Activated CD4-positive, alpha-beta memory T cell treated with anti-CD3 and anti-CD28 coated beads for 36 hours (primary cell): ENCODE measurements around the gene PLA2R1. TPM values are rescaled to one million over a fixed set of nuclear protein-coding genes. Genes with fewer than 3 reads are reported as not detected.
"Not testable (repeated sequence)": the region's sequence is repeated elsewhere in the genome, so short reads cannot be mapped to it uniquely, and the experiment has no call there.

Source experiments
- CTCF ChIA-PET: fragments of 350-600 bp; sonication (Branson Sonifier 250); formaldehyde crosslinking; loops from one replicate; lab custom pipeline; 2021; ENCODE audit warnings: antibody characterized with exemption, inconsistent platforms; lab: Charles Lee
- POLR2A ChIA-PET: fragments of 350-600 bp; sonication (Branson Sonifier 250); formaldehyde crosslinking; loops from one replicate; lab custom pipeline; 2021; ENCODE audit warnings: antibody characterized with exemption; lab: Charles Lee
- DNase-seq: peaks from one replicate; pipeline ENCODE4 v3.0.0-alpha.2; 2020
- H3K27ac Mint-ChIP-seq: one replicate; pipeline ENCODE4 v1.8.0; 2021; ENCODE audit warnings: mixed read lengths
- H3K27me3 Mint-ChIP-seq: one replicate; pipeline ENCODE4 v1.8.0; 2021; ENCODE audit warnings: mixed read lengths
- H3K36me3 Mint-ChIP-seq: one replicate; pipeline ENCODE4 v1.8.0; 2021; ENCODE audit warnings: mixed read lengths
- H3K4me1 Mint-ChIP-seq: one replicate; pipeline ENCODE4 v1.8.0; 2021; ENCODE audit warnings: low read depth, mixed read lengths
- H3K4me3 Mint-ChIP-seq: one replicate; pipeline ENCODE4 v1.8.0; 2021; ENCODE audit warnings: mild to moderate bottlenecking, mixed read lengths
- H3K9me3 Mint-ChIP-seq: one replicate; pipeline ENCODE4 v1.8.0; 2021; ENCODE audit warnings: mixed read lengths
- intact Hi-C: fragments of 100-400 bp; cut with micrococcal nuclease; formaldehyde crosslinking; loops from one replicate; pipeline ENCODE4 v1.15.1; 2023
- total RNA-seq, 2 experiments: library from RNA; stranded (reverse); gene quantifications; one replicate each; pipeline ENCODE4 v1.2.3, GENCODE V29; 2021

The PLA2R1 gene
- total RNA-seq, 2 experiments from 2014 or later, result not detected

DNA sequence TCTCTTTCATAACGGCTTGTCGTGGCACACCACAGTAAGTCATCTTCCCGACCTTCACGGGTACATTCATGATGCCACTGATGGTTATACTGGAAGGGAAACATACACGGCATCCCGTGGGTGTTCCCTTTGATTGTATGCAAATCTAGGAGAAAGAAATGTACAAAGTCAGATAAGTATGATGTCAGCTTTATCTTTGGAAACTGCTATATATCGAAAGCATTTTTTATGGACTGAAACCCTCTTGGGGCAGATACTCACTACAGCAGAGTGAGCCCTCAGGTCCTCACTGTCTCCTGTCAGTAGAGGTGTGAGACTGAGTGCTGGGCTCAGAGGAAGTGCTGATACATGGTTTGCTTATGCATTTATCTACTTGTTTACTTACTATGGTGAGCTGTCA, 20.4 kb downstream of the PLA2R1 start:
- CTCF ChIA-PET, result interaction anchor here (0.9 kb wide), 1 partner anchor 19 kb away, joined by 3 read pairs; no protein-coding TSS in a partner anchor

DNA sequence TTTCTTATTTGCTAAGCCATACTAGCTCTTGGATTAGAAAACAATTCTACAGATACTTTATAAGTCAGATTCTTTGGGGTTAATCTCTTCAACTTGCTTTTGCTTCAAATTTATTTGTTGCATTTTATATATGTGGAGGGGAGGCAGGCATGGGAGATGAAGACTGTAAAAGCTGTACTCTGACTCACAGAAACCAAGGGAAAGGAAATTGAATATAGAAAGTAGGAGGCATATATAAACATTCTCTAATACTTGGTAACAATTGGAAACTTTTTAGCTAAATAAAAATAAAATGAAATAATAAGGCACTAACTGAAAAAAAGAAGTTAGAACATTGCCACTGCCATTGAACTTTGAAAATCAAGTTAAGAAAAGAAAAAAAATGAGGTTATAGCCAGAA, 21.3 kb downstream of the PLA2R1 start:
- ChIA-PET CTCF (interaction anchor here (0.9 kb wide), 1 partner anchor 18 kb away, joined by 3 read pairs; no protein-coding TSS in a partner anchor), POLR2A (interaction anchor here (0.5 kb wide), 1 partner anchor 54 kb away, joined by 3 read pairs; no protein-coding TSS in a partner anchor)
- peaks cover 10% of the 10 kb centered on the region for H3K27me3 Mint-ChIP-seq
- intact Hi-C loops, result loop anchor here (5.0 kb wide), 2 partner anchors 139 to 164 kb away; partner anchors contain the start of gene LY75
- H3K9me3 Mint-ChIP-seq, result no peaks in the 10 kb centered on the region
- H3K36me3 Mint-ChIP-seq, result no peaks in the 10 kb centered on the region
- H3K27ac Mint-ChIP-seq, result no peak overlapping the region
- no peak overlapping the region for H3K4me3 Mint-ChIP-seq
- no peak for DNase-seq
- peaks cover 15% of the 10 kb centered on the region for H3K4me1 Mint-ChIP-seq

More for the DNA sequence above, 20.4 kb downstream of the PLA2R1 start:
- POLR2A ChIA-PET, result interaction anchor here (0.8 kb wide), 1 partner anchor 54 kb away, joined by 3 read pairs; no protein-coding TSS in a partner anchor
- peaks cover 10% of the 10 kb centered on the region for H3K27me3 Mint-ChIP-seq
- no peaks in the 10 kb centered on the region for H3K36me3 Mint-ChIP-seq
- intact Hi-C loops, result loop anchor here (1.0 to 5.0 kb wide), 3 partner anchors 140 to 252 kb away; partner anchors contain the start of gene LY75
- no peaks in the 10 kb centered on the region for H3K9me3 Mint-ChIP-seq
- no peak overlapping the region for H3K27ac Mint-ChIP-seq
- DNase-seq, result peak; percentile 74
- H3K4me1 Mint-ChIP-seq, result peaks cover 15% of the 10 kb centered on the region
- H3K4me3 Mint-ChIP-seq, result no peak overlapping the region

DNA sequence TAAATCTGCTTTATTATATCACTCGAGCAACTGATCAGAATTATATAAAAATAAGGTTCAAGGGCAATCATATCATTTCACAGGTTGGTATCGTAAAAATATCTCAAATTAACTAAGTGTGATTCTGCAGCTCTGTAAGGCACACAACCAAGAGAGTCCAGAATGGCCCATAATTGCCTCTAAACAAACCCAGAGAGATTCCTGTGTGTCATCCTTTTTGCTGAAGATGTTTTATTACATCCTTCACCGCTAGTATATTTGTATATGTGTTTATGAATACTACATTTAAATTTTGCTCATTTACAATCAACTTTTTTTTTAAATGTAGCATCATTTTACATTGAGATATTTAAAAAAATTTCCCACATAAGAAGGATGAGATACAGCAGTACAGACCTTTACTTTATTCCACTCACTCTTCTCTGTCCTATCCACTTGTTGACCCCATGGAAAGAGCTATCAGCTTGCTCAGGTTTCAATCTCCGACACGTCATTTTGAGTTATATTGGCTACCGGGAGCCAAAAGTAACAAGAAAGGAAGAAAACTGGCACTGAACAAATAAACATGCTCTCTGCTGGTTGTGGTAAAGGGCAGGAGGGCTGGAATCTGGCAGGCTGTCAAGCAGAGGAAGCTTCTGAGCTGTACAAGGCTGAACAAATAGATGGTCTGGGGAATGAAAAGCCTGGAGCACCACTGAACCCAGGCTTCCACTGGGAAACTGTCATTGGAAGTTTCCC, 23.1 kb downstream of the PLA2R1 start:
- Mint-ChIP-seq H3K9me3 (no peaks in the 10 kb centered on the region), H3K4me3 (no peak overlapping the region), H3K36me3 (no peaks in the 10 kb centered on the region), H3K27me3 (peaks cover 10% of the 10 kb centered on the region), H3K4me1 (peaks cover 15% of the 10 kb centered on the region), H3K27ac (no peak overlapping the region)
- DNase-seq, result no peak
- intact Hi-C loops, result no loop called here
- ChIA-PET POLR2A (no interaction called here), CTCF (no interaction called here)

DNA sequence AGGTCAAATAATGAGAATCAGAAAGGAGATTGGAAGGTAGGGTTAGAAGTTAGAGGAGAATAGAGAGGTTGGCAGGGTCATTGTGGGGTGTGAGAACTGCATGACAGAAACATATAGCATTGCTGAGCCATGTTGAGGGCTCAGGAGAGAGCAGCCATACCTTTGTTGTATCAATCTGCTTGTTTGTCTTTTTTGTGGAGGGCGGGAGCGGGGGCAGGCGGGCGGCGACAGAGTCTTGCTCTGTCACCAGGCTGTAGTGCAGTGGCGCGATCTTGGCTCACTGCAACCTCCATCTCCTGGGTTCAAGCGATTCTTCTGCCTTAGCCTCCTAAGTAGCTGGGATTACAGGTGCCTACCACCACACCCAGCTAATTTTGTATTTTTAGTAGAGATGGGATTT, 23.8 kb downstream of the PLA2R1 start:
- CTCF ChIA-PET, H3K27me3 Mint-ChIP-seq, H3K27ac Mint-ChIP-seq, H3K4me3 Mint-ChIP-seq, H3K9me3 Mint-ChIP-seq, DNase-seq, intact Hi-C loops, H3K36me3 Mint-ChIP-seq, POLR2A ChIA-PET: not testable (repeated sequence)
- peaks cover 15% of the 10 kb centered on the region for H3K4me1 Mint-ChIP-seq

DNA sequence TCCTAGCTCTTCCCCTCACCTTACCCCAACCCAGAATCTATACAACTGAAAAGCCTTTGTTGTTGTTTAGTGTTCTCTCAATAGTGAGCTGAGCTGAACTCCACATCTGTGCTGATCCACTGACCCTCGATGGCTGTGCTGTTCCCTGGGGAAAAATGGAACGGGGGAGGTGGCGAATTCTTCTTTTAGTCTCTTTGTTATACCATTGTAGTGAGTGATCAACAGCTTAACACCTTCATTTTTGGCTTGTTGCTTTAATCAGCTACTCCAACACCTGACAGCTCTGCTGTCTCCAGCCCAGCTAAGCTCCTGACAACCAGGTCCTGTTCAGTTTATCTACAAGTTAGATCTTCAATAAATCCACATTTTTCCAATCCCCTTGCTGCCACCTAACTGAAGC, 25.7 kb downstream of the PLA2R1 start:
- Mint-ChIP-seq H3K4me3 (no peak overlapping the region), H3K36me3 (no peaks in the 10 kb centered on the region), H3K4me1 (peaks cover 6% of the 10 kb centered on the region), H3K27me3 (peaks cover 7% of the 10 kb centered on the region), H3K9me3 (no peaks in the 10 kb centered on the region), H3K27ac (no peak overlapping the region)
- ChIA-PET CTCF (interaction anchor here (1.0 kb wide), 1 partner anchor 14 kb away, joined by 3 read pairs; no protein-coding TSS in a partner anchor), POLR2A (no interaction called here)
- intact Hi-C loops, result no loop called here
- DNase-seq, result no peak

DNA sequence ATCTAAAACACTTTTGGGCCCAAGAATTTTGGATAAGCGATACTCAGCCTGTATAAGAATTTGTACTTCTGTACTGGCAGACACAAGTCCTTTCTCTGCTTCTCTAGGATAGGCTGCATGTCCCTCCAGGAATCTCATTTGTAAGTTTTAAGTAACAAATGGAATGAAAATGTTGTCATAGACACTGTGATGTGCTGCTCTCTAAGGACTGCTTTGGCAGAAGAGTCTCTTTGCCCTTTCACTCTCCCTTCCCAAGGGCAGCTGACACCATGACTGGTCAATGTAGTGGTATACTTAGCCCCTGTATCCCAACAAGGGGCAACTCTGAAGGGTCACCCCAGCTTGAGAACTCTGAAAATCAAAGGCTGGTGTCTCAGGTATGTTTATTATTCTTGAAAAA, 27.3 kb downstream of the PLA2R1 start:
- Mint-ChIP-seq H3K4me3 (no peak overlapping the region), H3K27ac (no peak overlapping the region), H3K4me1 (no peaks in the 10 kb centered on the region), H3K36me3 (no peaks in the 10 kb centered on the region), H3K27me3 (peaks cover 7% of the 10 kb centered on the region), H3K9me3 (no peaks in the 10 kb centered on the region)
- intact Hi-C loops, result no loop called here
- CTCF ChIA-PET, result no interaction called here
- POLR2A ChIA-PET, result no interaction called here
- no peak for DNase-seq

DNA sequence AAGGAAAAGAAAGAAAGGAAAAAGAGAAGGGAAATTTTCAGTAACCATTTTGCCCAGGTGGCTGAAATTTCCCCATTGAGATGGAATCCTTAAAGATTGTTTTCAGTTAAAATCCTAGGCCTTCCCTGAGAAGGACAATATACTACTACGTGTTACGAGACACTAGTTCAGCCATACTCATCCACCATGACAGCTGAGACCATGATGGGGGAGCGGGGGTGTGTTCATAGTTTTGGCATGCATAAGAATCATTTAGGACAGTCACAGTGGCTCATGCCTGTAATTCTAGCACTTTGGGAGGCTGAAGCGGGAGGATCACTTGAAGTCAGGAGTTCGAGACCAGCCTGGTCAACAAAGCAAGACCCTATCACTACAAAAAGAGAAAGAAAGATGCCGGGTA, 28.0 kb downstream of the PLA2R1 start:
- H3K27ac Mint-ChIP-seq, result no peak overlapping the region
- no peaks in the 10 kb centered on the region for H3K4me1 Mint-ChIP-seq
- intact Hi-C loops, result no loop called here
- ChIA-PET POLR2A (no interaction called here), CTCF (no interaction called here)
- peaks cover 2% of the 10 kb centered on the region for H3K27me3 Mint-ChIP-seq
- H3K4me3 Mint-ChIP-seq, result no peak overlapping the region
- no peak for DNase-seq
- no peaks in the 10 kb centered on the region for H3K36me3 Mint-ChIP-seq
- H3K9me3 Mint-ChIP-seq, result no peaks in the 10 kb centered on the region

DNA sequence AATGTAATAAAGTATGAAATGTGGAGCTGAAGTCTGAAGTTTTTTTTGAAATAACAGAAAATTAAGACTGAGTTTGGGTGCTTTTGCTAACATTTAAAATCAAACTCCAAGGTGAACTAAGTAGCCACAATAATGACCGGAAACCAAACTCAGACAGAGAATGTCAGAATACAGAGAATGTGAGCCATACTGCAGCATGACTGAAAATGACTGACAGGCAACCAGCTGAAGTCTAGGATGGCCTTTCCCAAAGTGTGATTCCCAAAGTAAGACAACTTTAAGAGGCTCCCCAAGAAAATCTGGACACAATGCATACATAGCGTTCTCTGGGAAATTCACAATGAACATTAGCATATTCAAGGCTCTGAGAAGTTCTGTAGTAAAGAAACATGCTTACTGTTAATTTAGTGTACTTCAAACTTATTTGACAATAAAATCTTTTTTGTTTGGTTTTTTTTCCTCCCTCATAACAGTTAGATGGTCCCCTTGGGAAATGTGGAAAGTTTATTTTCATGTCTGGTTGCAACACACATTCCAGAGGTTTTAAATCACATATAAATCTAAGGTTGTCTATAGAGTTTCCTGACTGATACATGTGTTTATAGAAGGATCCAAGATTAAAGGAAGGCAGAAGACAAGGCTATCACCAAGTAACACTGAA, 28.6 kb downstream of the PLA2R1 start:
- POLR2A ChIA-PET, result no interaction called here
- CTCF ChIA-PET, result no interaction called here
- Mint-ChIP-seq H3K9me3 (no peaks in the 10 kb centered on the region), H3K4me3 (no peak overlapping the region), H3K27ac (no peak overlapping the region), H3K4me1 (no peaks in the 10 kb centered on the region), H3K36me3 (no peaks in the 10 kb centered on the region), H3K27me3 (peaks cover 2% of the 10 kb centered on the region)
- no peak for DNase-seq
- intact Hi-C loops, result no loop called here

DNA sequence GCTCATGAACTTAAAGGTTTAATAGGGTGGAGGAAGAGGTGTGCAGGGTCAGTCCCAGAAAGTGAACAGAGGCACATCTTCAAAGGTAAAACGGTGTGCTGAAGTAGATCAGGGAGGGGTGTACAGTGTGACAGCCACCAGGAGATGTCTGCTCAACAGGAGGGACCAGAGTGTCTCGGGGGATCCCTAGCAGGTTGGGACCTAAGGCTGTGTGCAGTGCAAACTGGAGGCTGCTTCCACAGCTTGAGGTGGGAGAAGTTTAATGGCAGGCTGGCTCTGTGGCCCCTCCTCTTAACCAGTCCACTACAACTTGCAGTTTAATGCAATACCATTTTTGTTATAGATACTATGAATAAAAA, 33.2 kb downstream of the PLA2R1 start:
- Mint-ChIP-seq H3K4me3 (no peak overlapping the region), H3K4me1 (no peaks in the 10 kb centered on the region), H3K27me3 (peaks cover 8% of the 10 kb centered on the region), H3K36me3 (no peaks in the 10 kb centered on the region), H3K9me3 (no peaks in the 10 kb centered on the region), H3K27ac (no peak overlapping the region)
- intact Hi-C loops, result no loop called here
- no peak for DNase-seq
- CTCF ChIA-PET, result no interaction called here
- POLR2A ChIA-PET, result no interaction called here

DNA sequence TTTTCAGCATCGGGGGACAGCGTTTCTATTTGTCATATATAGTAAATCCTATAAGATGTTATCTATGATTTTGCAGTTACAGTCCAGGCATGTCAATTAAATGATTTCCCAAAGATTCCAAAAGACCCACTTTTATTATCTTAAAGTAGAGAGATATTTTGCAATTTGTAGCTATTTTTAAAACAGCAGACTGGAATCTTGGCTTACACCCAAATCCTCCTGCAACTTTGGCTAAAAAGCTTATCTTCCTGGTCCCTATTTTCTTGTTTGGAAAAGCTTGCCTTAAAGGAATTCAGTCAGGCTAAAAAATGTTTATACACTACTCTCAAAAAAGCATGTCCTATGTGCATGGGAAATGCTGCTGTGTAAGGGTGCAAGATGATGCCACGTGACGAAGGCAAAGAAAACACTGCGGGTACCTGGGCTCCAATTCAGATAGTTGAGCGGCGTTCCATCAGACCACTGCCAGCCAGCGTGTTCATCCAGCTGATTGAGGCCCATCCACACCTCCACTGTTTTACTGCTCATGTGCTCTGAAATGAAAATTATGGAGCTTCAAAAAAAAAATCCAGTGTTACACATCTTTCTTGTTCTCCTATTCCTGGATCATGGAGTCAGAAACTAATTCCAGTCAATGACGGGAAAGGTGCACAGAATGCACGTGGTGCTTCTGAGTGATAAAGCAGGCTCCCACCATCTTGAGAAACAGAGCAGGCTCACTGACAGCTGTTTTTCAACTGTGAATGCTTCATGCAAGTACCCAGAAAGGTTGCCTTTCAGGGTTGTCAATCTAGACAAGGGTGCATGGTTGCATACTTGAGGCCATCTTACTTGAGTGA, 33.8 kb downstream of the PLA2R1 start:
- no peak for DNase-seq
- Mint-ChIP-seq H3K4me1 (no peaks in the 10 kb centered on the region), H3K36me3 (no peaks in the 10 kb centered on the region), H3K27ac (no peak overlapping the region), H3K27me3 (peaks cover 11% of the 10 kb centered on the region), H3K4me3 (no peak overlapping the region), H3K9me3 (no peaks in the 10 kb centered on the region)
- intact Hi-C loops, result no loop called here
- POLR2A ChIA-PET, result no interaction called here
- CTCF ChIA-PET, result no interaction called here

DNA sequence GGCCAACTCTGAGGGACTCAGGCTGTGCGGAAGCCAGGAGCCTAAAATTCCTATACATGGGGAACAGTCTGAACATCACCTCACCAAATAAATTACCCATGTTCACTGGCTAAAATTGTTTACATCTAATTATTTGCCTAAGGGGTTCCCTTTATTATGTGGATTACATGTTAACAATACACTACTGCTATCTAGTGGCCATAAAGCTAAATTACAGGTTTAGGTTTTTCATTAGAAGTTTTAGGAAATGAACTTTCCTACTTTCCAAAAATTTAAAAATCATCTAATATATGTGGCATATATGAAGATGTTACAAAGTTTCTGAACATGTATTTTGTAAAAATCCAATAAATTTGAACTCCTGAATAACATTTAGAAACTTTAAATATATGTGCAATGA, 40.3 kb downstream of the PLA2R1 start:
- DNase-seq, result no peak
- Mint-ChIP-seq H3K36me3 (no peaks in the 10 kb centered on the region), H3K27me3 (peaks cover 19% of the 10 kb centered on the region), H3K4me1 (no peaks in the 10 kb centered on the region), H3K9me3 (peaks cover 2% of the 10 kb centered on the region), H3K4me3 (no peak overlapping the region), H3K27ac (no peak overlapping the region)
- CTCF ChIA-PET, result interaction anchor here (0.7 to 2.5 kb wide), 11 partner anchors 8 to 1122 kb away, joined by 3 to 7 read pairs (median 3); no protein-coding TSS in a partner anchor
- intact Hi-C loops, result no loop called here
- POLR2A ChIA-PET, result no interaction called here
